CD1c-positive myeloid dendritic cell (primary cell): Measurements from ENCODE around the gene VDAC1.
A peak's percentile ranks its signal among the peaks of the same experiment; 100 is the strongest.
"Not testable (repeated sequence)": the region's sequence is repeated elsewhere in the genome, so short reads cannot be mapped to it uniquely, and the experiment has no call there.

Source experiments
- DNase-seq: peaks from one replicate; pipeline ENCODE4 v3.0.0-alpha.2; 2016; ENCODE audit errors: extremely low spot score

Gene VDAC1

GRCh38 chr5:134004626-134005416 is at the start of gene VDAC1:
VDAC1 (minus strand) TSS chr5:134004975; CDS start chr5:133993012, 11,963 bp downstream.
- DNase-seq = peak; percentile 87

- peak; percentile 5 for DNase-seq
Observed at GRCh38 chr5:134053840-134054338, 49.1 kb upstream of the VDAC1 start.

GRCh38 chr5:134053314-134053839 is 48.6 kb upstream of the VDAC1 start:
- DNase-seq = no peak

- no peak for DNase-seq
Observed at GRCh38 chr5:134051305-134051704, 46.5 kb upstream of the VDAC1 start.

GRCh38 chr5:134048864-134049263 is 44.1 kb upstream of the VDAC1 start:
- DNase-seq = no peak

GRCh38 chr5:134047687-134048056 is 42.9 kb upstream of the VDAC1 start:
- no peak for DNase-seq

- no peak for DNase-seq
Observed at GRCh38 chr5:134046801-134047686, 42.3 kb upstream of the VDAC1 start.

GRCh38 chr5:134046330-134046729 is 41.6 kb upstream of the VDAC1 start:
- no peak for DNase-seq

DNA sequence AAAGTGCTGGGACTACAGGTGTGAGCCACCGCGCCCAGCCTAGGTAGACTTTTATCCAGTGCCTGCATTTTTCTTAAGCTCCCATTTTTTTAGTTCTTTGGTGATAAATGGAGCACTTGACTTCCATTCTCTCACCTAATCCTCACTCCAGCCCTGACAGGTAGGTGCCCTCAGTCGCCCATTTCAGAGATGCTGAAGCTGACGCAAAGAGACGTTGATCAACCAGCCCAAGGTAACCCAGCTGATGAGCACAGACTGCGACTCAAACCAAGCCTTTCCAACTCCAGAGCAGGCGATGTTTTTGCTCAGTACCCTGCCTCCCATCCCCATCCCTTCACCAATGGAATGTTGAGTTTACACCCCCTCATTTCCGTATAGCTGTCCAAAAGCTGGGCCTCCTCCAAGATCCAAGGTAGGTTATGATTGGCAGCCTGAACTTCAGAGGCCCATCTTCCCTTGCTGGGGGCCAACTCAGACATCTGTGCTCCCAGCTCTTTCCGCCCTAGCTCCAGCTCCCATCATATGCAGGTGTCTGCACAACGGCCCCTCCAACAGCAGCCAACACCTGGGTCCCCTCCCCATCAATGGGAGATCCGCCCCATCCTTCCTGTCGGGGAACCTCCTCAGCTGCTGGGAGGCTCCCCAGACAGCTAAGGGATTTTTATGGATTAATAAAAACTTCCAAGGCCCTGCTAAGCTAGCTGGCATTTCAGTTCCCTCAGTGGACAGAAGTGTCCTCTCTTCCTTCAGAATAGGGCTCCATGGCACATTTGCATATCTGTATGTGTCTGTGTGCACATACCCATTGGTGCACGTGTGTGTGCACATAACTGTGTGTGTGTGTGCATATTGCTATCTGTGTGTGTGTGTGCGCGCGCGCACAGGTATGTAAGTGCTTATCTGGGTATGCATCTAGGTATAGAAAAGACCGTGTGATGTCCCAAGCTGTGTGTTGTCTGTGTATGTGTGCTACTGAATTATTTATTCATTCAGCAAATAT is 39.3 kb upstream of the VDAC1 start:
- no peak for DNase-seq

GRCh38 chr5:134041570-134042411 is 37.0 kb upstream of the VDAC1 start:
- DNase-seq = no peak

DNA sequence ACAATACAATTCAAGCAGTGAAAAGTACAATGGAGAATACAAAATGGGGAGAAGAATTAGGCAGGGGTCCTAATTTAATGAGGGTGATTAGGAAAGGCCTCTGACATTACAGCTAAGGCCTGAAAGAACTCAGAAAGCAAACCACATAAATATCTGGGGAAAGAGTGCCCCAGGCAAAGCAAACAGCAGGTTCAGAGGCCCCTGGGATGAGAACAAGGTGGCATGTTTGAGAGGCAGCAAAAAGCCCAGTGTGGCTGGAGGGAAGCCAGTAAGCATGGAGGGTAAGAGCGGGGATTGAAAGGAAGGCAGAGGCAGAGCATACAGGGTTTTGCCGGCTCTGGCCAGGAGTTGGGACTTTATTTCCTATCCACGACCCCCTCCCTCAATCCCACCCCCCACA is 33.4 kb upstream of the VDAC1 start:
- DNase-seq = no peak

DNA sequence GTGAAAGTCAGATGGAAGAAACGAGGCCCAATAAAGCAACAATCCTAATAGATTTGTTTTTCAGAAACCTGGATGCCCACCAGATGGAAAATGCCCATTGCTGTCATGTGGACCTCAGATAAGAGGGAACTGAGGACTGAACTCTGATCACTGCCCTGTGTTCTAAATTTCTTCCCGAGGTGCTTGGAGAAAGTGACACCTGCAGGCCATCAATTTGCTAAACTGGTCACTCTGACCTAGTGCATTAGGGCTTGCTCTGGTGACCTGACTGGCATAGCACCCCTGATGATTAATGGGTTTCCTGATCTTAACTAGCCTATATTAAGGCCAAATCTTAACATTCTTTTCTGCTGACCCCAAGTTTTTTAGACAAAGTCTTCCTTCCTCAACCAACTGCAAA is 32.4 kb upstream of the VDAC1 start:
- DNase-seq = no peak

DNA sequence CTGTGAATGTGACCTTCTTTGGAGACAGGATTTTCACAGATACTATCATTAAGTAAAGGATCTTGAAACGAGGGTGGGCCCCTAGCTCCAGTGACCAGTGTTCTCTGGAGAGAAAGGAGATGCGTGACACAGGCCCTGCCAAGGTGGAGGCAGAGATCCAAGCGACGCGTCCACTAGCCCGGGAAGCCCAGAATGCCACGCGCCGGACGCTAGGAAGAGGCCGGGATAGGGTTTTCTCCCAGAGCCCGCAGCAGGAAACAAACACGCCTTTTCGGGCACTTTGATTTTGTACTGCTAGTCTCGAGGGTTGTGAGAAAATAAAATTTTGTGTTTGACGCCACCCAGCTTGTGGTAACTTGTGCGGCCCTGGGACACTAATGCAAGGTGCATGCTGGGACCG is 29.6 kb upstream of the VDAC1 start:
- no peak for DNase-seq

GRCh38 chr5:134030303-134030964 is 25.7 kb upstream of the VDAC1 start:
- not testable (repeated sequence) for DNase-seq

GRCh38 chr5:134029156-134029555 is 24.4 kb upstream of the VDAC1 start:
- no peak for DNase-seq

GRCh38 chr5:134028496-134028895 is 23.7 kb upstream of the VDAC1 start:
- DNase-seq = no peak

GRCh38 chr5:134027288-134027615 is 22.5 kb upstream of the VDAC1 start:
- DNase-seq = no peak

DNA sequence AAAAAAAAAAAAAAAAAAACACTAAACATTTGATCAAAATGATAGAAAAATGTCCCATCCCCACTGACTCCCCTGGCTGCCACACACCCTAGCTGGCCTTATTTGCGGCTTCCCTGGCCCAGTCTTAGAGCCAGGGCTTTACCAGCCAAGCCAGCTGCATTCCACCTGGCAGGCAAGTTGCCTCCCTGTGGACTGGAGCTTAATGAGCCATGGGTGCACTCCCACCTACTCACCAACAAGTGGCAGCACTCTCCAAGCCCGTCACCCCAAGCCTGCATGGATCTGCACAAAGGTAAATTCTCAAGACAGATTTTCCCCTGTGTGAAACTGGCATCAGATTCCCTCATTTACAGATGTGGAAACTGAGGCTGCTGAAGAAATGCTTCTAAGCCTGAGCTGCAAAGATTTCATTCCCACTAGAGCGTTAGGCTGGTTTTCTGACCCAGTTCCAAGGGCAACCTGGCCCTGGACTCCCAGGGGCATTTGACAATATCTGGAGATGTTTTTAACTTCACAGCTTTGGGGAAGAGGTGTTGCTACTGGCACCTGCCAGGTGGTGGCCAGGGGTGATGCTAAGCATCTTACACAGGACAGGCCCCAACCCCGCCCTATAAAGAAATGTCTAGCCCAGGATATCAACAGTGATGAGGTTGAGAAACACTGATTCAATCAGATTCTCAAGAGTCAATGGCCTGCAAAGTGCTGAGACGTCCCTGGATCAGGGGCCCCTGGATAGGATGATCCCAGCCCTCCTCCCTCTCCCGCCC is 21.9 kb upstream of the VDAC1 start:
- peak; percentile 39 for DNase-seq

- no peak for DNase-seq
Observed at GRCh38 chr5:134025786-134026185, 21.0 kb upstream of the VDAC1 start.
